Embryonic facial prominence (tissue), 1 donor: Measurements from ENCODE around the gene SAE1.

Experiments
- DNase-seq: peaks from one replicate; pipeline ENCODE4 v3.0.0-alpha.2; 2016; ENCODE audit errors: extremely low spot score

SAE1 gene

GRCh38 chr19:47215581-47215980 is 84.9 kb downstream of the SAE1 start:
- no peak for DNase-seq

GRCh38 chr19:47221080-47221841 is 90.6 kb downstream of the SAE1 start:
- no peak for DNase-seq

DNA sequence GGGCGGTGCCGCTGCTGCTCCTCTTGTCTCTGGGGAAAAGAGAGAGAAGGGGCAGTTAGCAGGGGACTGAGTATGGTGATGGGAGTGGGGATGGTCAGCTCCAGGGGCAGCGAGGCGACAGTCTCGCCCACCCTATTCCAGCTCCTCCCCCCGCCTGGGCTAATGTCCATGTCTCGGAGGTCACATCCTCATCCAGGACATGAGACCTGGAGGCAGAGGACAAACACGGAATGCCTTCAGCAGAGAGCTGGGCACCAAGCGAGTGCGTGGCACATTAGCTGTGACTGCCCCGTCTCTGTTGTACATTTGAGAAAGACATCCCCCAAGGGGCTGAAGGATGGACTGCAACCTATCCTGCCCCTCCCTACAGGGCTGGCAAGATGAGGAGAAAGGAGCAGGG is 91.3 kb downstream of the SAE1 start:
- no peak for DNase-seq

- DNase-seq, result peak; percentile 84
These were observed 95.3 kb downstream of the SAE1 start for GRCh38 chr19:47225746-47226425.

- DNase-seq, result no peak
These were observed 96.1 kb downstream of the SAE1 start for GRCh38 chr19:47226426-47227351.

GRCh38 chr19:47227352-47228167 is 96.9 kb downstream of the SAE1 start:
- no peak for DNase-seq

GRCh38 chr19:47228168-47228936 is 97.7 kb downstream of the SAE1 start:
- no peak for DNase-seq

DNA sequence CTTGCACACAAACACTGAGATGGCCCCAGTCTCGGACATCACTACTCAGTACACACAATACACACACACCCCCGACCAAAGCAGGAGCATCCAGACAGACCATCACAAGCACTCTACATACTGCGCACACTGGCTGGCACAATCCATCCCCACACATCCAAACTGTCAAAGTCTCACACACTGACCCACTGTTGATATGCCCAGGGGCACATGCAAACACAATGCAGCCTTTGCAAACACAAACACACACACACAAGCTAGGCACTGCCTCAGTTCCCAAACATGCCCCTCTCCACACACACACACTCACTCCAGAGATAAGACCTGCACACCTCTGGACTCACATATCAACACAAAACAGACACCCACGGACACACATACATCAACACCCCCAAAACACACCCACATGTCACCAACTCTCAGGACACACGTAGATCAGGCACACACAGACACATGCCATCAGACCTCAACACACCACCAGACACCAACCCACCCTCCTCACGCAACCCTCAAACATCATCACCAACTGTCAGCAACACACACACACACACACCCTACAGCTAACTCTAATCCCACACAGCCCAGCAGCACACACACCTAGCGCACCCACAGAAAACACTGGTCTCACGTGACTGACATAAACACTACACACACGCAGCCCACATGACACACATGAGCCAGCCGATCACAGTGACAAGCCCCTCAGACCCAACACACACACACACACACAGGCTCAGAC is 98.5 kb downstream of the SAE1 start:
- no peak for DNase-seq

GRCh38 chr19:47229676-47230053 is 99.0 kb downstream of the SAE1 start:
- no peak for DNase-seq

GRCh38 chr19:47230054-47230920 is 99.7 kb downstream of the SAE1 start:
- DNase-seq, result no peak

- DNase-seq, result no peak
These were observed 100.2 kb downstream of the SAE1 start, which contains the start of gene BBC3 for GRCh38 chr19:47230921-47231214. BBC3 (minus strand) TSS chr19:47231199; CDS start chr19:47228431, 2,768 bp downstream.

DNA sequence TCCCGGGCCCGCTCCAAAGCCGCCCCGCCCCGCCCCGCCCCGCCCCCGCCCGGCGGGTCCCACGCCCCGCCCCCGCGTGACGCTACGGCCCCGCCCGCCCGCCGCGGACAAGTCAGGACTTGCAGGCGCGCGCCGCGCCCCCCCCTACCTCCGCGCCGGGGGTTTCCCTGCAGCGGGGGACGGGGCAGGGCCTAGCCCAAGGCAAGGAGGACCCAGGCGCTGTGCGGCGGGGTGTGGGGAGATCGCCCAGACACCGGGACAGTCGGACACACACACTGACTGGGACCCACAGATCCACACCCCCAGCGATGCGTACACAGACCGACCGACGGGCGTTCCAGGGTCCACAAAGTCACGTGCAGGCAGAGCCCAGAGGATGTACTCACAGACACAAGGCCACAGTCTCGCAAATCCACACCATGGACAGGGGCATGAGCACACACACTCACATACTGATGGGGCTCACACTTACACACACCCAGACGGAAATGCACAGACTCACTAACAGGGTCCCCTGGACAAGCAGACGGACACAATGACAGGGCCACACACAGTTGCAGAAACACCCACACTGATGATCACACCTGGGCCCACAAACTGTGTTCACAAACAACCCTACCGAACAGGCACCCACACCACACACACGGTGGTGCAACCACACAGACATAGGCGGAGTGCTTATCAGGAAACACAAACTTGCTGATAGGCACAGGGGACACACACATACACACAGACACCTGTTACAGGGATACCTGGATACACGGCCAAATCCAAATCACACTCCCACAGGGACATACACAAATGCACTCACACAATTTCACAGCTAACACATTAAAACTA is 100.8 kb downstream of the SAE1 start:
- DNase-seq, result no peak

GRCh38 chr19:47232422-47233211 is 102.0 kb downstream of the SAE1 start:
- DNase-seq, result no peak

GRCh38 chr19:47236072-47236675 is 105.5 kb downstream of the SAE1 start:
- DNase-seq, result no peak

GRCh38 chr19:47239152-47239551 is 108.5 kb downstream of the SAE1 start:
- DNase-seq, result no peak

- DNase-seq, result no peak
These were observed 109.1 kb downstream of the SAE1 start for GRCh38 chr19:47239610-47240296.
